Adipocyte (in vitro differentiated cells): ENCODE measurements around the gene ZNF135.

Experiments used
- DNase-seq: peaks from one replicate; pipeline ENCODE4 v3.0.0-alpha.2; 2015; ENCODE audit warnings: low read depth
- H3K27me3 ChIP-seq: replicated peaks from 2 replicates; pipeline ENCODE4 v1.7.0; 2013; ENCODE audit warnings: mild to moderate bottlenecking, low read length, moderate library complexity; ENCODE audit not compliant: control insufficient read depth, insufficient read depth
- H3K36me3 ChIP-seq: 2 replicates; pipeline ENCODE4 v1.7.0; 2013; ENCODE audit warnings: low read length, mild to moderate bottlenecking, moderate library complexity; ENCODE audit not compliant: control insufficient read depth, insufficient read depth, severe bottlenecking
- H3K4me1 ChIP-seq: 2 replicates; pipeline ENCODE4 v1.7.0; 2013; ENCODE audit warnings: mild to moderate bottlenecking, low read length, moderate library complexity; ENCODE audit not compliant: control insufficient read depth, insufficient read depth
- H3K4me3 ChIP-seq: 2 replicates; pipeline ENCODE4 v1.7.0; 2013; ENCODE audit warnings: mild to moderate bottlenecking, low read length, moderate library complexity
- H3K9ac ChIP-seq: 2 replicates; pipeline ENCODE4 v1.7.0; 2013; ENCODE audit warnings: mild to moderate bottlenecking, low read length, moderate library complexity
- H3K9me3 ChIP-seq: 2 replicates; pipeline ENCODE4 v1.7.0; 2013; ENCODE audit warnings: mild to moderate bottlenecking, low read length, moderate library complexity; ENCODE audit not compliant: control insufficient read depth

ZNF135 gene

GRCh38 chr19:58097781-58098681 lies 38.9 kb downstream of the ZNF135 start, which contains the start of gene ZSCAN18:
TSS of gene ZSCAN18 (minus strand) at chr19:58098231. CDS start at chr19:58090267, 7,964 bp downstream.
- Histone ChIP-seq H3K27me3 (no peaks in the 10 kb centered on the region), H3K4me1 (no peaks in the 10 kb centered on the region), H3K4me3 (peak within 1 kb of the TSS; percentile 87), H3K36me3 (no peaks in the 10 kb centered on the region), H3K9ac (peak within 1 kb of the TSS; percentile 88), H3K9me3 (peaks cover 51% of the 10 kb centered on the region)
- DNase-seq, result peak; percentile 99

DNA sequence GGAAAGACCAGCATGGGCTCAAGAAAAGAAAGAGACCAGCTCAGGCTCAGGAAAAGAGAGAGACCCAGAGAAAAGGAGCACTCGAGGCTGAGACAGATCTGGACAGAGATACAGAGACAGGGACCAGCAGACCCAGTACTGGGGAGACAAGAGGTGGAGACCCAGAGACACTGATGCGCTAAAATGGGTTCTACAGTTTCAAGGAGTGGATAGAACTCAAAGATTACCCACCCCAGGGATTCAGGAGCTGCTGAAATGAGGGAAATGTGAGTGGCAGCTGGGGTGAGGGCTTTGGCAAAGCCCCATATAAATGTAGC lies 39.6 kb downstream of the ZNF135 start:
- H3K9ac ChIP-seq, result peak overlapping the region; percentile 39
- peak overlapping the region; percentile 87 for H3K4me3 ChIP-seq
- H3K27me3 ChIP-seq, result no peaks in the 10 kb centered on the region
- H3K9me3 ChIP-seq, result peaks cover 51% of the 10 kb centered on the region
- no peaks in the 10 kb centered on the region for H3K4me1 ChIP-seq
- H3K36me3 ChIP-seq, result no peaks in the 10 kb centered on the region
- no peak for DNase-seq

DNA sequence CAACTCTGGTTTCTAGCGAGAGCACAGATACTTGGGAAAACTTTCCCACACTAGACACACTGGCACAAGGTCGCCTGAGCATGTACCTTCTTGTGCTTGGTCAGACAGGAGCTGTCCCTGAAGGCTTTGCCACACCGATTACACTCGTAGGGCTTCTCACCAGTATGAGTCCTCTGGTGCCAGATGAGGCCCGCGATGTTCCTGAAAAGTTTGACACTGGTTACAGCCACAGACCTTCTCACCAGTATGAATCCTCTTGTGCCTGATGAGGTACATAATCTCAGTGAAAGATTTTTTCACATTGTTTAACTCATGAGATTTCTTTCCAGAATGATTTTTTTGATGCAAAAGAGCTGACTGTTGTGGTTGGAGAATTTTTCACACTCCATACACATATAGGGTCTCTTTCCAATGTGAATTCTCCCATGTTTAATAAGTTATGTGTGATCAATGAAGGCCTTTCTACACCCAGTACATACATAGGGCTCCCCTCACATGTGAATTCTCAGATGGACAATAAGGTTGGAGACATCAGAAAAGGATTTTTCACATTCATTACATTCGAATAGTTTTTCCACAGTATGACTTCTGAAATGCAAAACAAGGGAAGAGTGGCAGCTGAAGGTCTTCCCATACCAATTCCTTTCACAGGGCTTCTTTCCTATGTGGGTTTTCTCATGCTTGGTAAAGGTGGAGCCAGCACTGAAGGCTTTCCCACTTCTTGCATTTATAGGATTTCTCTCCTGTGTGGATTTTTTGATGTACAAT lies 48.9 kb downstream of the ZNF135 start:
- peak overlapping the region; percentile 29 for H3K4me3 ChIP-seq
- H3K27me3 ChIP-seq, result no peaks in the 10 kb centered on the region
- H3K9ac ChIP-seq, result no peak overlapping the region
- no peaks in the 10 kb centered on the region for H3K4me1 ChIP-seq
- DNase-seq, result no peak
- peaks cover 80% of the 10 kb centered on the region for H3K9me3 ChIP-seq
- no peaks in the 10 kb centered on the region for H3K36me3 ChIP-seq

GRCh38 chr19:58108546-58108817 lies 49.4 kb downstream of the ZNF135 start:
- H3K9ac ChIP-seq, result no peak overlapping the region
- peak overlapping the region; percentile 25 for H3K4me3 ChIP-seq
- no peak for DNase-seq
- H3K4me1 ChIP-seq, result no peaks in the 10 kb centered on the region
- H3K36me3 ChIP-seq, result no peaks in the 10 kb centered on the region
- peaks cover 78% of the 10 kb centered on the region for H3K9me3 ChIP-seq
- H3K27me3 ChIP-seq, result no peaks in the 10 kb centered on the region

DNA sequence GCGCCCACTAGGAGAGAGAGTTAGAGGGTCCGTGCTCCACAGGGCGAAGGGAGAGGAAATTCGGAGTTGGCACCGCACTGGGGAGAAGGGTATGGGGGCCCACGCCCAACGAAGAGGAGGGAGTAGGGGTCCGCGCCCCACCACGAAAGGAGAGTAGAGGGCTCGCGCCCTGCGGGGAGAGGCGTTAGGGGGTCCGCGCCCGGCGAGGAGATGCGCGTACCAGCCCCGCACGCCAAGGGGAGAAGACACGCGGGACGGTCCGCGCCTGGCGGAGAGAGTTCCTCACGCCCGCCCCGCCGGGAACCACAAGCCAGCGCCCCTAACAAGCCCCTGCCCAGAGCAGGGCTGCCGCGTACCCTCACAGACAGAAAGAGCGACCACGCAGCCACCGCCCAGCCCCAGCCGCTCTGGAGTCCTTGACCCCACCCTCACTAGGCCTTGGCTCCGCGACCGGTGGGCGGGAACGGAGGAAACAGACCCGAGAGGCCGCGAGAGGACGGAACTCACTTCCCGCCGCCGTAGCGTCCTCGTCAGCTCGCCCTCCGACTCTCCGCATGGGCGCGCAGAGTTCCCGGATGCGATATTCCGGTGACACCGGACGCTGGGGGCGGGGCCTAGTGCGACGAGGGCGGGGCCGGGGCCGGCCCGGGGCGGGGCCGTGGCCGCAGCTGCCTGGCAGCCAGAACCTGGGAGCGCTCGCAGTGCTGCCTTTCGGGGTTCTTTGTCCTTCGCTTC lies 58.9 kb downstream of the ZNF135 start:
- H3K4me1 ChIP-seq, result no peaks in the 10 kb centered on the region
- peaks cover 92% of the 10 kb centered on the region for H3K9me3 ChIP-seq
- no peak overlapping the region for H3K9ac ChIP-seq
- no peak for DNase-seq
- peak overlapping the region; percentile 29 for H3K4me3 ChIP-seq
- H3K27me3 ChIP-seq, result no peaks in the 10 kb centered on the region
- H3K36me3 ChIP-seq, result no peaks in the 10 kb centered on the region

- DNase-seq, result no peak
- Histone ChIP-seq H3K9ac (no peak overlapping the region), H3K9me3 (peaks cover 95% of the 10 kb centered on the region), H3K4me1 (no peaks in the 10 kb centered on the region), H3K27me3 (no peaks in the 10 kb centered on the region), H3K4me3 (peak overlapping the region; percentile 15), H3K36me3 (no peaks in the 10 kb centered on the region)
Measured at GRCh38 chr19:58118979-58119733, 60.1 kb downstream of the ZNF135 start.
